ENCODE data around the gene AIG1.
"Not testable (repeated sequence)": the region's sequence is repeated elsewhere in the genome, so short reads cannot be mapped to it uniquely, and the experiment has no call there.

The AIG1 gene

GRCh38 chr6:143243786-143244185 is 183.1 kb downstream of the AIG1 start:
- DNase-seq: no peak

- DNase-seq: no peak
Observed at GRCh38 chr6:143245656-143246055, 185.0 kb downstream of the AIG1 start.

- DNase-seq: not testable (repeated sequence)
Observed at GRCh38 chr6:143246166-143246775, 185.6 kb downstream of the AIG1 start.

- no peak for DNase-seq
Observed at GRCh38 chr6:143247586-143247985, 186.9 kb downstream of the AIG1 start.

- DNase-seq: no peak
Observed at GRCh38 chr6:143248359-143248758, 187.7 kb downstream of the AIG1 start.

- DNase-seq: no peak
Observed at GRCh38 chr6:143251288-143251687, 190.6 kb downstream of the AIG1 start.

GRCh38 chr6:143252961-143253360 is 192.3 kb downstream of the AIG1 start:
- DNase-seq: no peak

- DNase-seq: no peak
Observed at GRCh38 chr6:143253586-143253985, 192.9 kb downstream of the AIG1 start.

GRCh38 chr6:143258945-143259344 is 198.3 kb downstream of the AIG1 start:
- DNase-seq: no peak

- no peak for DNase-seq
Observed at GRCh38 chr6:143260857-143261256, 200.2 kb downstream of the AIG1 start.

- DNase-seq: no peak
Observed at GRCh38 chr6:143261899-143262436, 201.3 kb downstream of the AIG1 start.

- no peak for DNase-seq
Observed at GRCh38 chr6:143262859-143263258, 202.2 kb downstream of the AIG1 start.

GRCh38 chr6:143264379-143264778 is 203.7 kb downstream of the AIG1 start:
- no peak for DNase-seq

- no peak for DNase-seq
Observed at GRCh38 chr6:143264986-143265764, 204.5 kb downstream of the AIG1 start.

GRCh38 chr6:143267760-143268159 is 207.1 kb downstream of the AIG1 start:
- DNase-seq: no peak

GRCh38 chr6:143268439-143268838 is 207.8 kb downstream of the AIG1 start:
- no peak for DNase-seq

GRCh38 chr6:143270026-143270425 is 209.3 kb downstream of the AIG1 start:
- DNase-seq: no peak

- no peak for DNase-seq
Observed at GRCh38 chr6:143271024-143271423, 210.3 kb downstream of the AIG1 start.

- DNase-seq: no peak
Observed at GRCh38 chr6:143276436-143276835, 215.7 kb downstream of the AIG1 start.

GRCh38 chr6:143279385-143279784 is 218.7 kb downstream of the AIG1 start:
- no peak for DNase-seq

GRCh38 chr6:143283887-143284645 is 223.4 kb downstream of the AIG1 start:
- DNase-seq: no peak

GRCh38 chr6:143286251-143286795 is 225.6 kb downstream of the AIG1 start:
- no peak for DNase-seq

GRCh38 chr6:143288923-143289322 is 228.2 kb downstream of the AIG1 start:
- no peak for DNase-seq
